UCSD-AML1 (cell line): ENCODE data around the gene CD34.

Experiments
- DNase-seq: peaks from one replicate; lab custom pipeline; 2025; ENCODE audit not compliant: unreplicated experiment; lab: John Stamatoyannopoulos, UW

The CD34 gene

DNA sequence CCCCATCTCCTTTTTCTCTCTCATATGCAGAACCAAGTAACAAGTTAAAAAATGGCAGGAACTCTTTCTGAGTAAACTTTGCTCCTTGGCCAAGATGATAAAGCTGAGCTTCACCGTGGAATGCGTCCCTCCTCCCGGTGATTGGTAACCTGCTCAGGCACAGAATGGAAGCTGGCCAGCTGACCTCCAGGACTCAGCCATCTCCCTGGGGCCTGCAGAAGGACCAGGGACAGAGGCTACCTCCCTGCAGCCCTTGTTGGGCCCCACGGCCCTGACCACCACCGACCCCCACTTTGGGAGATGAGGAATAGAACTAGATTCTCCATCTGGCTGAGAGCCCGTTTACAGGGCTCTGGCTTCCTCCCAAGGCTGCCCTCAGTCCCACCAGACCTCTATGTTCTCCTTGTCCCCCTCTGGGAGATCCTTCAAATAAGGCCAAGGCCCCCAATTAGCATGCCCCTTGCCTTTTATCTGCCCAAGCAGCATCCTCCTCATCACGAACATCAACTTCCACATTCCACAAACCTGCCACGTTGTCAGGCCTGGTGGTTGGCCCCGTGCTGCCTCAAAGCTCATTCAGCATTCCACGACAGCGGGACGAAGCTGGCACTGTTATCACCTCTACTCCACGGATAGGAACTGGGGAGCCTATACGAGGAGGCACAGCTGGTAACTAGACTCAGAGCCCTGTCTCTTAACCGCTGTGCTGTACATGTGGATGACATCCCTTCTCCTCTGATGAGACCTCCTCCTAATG, 74.2 kb downstream of the CD34 start:
- no peak for DNase-seq

DNA sequence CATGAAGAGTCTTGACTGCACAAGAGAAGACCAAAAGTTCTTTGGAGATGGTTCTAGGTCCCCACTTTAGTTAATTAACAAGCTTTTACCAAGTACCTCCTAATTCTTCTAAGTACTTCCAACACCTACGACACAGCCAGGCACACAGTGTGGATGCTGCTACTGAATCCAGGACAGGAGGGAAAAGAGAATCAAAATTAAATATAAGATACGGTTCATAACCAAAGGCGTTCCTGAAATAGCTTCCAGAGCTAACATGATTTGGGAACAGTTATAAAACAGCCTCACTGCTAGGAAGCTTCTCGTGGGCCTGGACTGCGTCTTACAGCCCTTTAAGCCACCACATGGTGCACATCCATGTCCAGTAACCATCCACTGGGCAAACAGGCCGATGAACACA, 75.0 kb downstream of the CD34 start:
- no peak for DNase-seq

DNA sequence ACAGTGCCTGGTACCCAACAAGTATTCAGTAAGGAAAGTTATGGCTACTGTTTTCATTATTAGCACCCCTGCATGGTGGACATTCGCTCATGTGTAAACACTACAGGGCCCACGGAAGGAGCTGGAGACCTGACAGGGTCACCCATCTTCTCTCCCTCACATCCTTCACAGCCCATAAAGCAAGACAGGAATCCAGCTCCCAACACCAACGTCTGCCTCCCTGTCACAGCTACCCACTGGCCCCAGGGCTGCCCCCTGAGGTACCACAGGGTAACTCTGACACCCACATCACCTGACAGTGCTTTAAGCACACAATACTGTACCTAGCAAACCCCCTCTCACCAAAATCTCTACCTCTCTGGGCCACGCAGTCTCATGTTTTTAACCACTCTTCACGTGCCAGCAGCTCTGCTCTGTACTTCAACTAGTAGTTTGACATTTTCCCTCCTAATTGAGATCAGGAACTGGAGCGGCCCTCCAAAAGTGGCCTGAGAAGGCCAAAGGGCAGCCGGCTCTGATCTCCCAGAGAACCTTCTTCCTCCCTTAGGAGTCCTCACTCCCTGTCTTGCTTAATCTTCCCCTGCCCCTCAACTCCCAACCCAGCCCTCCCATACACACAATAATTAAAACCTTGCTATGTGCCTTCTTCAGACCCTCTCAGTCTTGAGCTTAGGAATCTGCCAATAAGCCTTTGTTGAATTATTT, 76.8 kb downstream of the CD34 start:
- DNase-seq: no peak

DNA sequence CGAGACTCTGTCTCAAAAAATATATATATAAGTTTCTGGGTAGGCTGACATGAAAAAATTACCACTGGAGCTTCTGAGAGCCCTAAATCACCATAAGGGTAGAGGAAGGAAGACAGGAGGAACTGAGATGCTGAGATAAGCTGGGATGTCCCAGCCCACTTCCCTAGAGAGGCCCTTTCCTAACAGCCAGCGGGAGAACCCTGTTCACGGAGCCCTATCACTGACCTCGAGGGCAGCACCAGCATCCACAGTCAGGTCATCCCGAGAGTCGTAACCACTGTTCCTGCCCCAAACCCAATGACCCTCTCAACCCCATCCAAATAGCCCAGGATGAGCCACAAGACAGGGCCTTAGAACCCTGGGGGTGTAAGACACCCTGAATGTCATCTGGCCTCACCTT, 77.5 kb downstream of the CD34 start:
- DNase-seq: peak; percentile 38

DNA sequence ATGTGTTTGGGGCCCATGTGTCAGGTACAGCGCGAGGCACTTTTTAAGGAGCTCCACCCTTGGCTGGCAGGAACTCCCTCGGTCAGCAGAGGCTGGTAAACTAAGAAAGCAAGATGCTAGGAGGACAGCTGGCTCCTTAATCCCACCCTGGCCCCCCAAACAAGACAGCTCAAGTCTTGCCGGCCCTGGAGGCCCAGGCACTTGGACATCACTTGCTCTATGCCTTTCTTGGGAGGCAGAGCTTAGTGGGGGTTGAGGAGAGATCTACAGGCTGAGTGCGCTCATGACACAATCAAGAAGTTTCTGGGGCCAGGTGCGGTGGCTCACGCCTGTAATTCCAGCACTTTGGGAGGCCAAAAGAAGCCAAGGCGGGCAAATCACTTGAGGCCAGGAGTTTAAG, 78.1 kb downstream of the CD34 start:
- DNase-seq: no peak

DNA sequence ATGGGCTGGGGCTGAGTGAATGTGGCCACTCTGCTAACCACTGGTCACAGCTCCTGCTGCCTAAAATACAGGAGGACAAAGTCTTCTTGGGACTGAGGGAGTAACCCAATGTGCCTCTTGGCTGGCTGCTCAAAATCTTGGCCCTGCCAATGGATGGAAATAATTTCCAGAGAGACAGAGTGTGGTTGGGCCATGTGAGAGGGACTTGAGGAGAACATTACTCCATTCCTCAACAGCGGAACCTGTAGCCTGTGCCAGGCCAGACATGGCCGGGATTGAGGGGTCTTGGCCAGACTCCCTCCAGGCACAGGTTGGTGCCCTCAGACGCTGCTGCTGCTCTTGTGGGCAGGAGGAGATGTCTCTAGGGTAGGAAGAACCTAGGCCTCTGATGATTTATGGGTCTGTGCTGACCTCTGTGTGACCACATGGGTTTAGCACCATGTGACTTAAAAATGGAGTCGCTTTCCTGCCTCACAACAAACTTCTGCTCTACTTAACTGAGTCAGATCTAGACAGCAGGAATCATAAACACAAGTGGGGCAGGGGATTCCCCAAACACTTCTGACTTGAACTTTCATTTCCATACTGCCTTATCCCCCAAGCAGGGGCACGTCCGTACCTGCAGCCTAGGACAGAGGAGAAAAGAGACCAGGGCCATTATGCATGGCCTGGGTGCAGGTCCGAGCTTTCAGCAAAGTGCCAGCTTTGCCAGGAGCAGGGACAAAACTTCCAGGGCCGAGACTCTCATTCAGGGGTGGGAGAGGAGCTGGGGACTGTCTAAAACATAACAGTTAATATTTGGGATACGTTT, 79.2 kb downstream of the CD34 start:
- no peak for DNase-seq
